ENCODE data around the gene PLAAT2.

DNA sequence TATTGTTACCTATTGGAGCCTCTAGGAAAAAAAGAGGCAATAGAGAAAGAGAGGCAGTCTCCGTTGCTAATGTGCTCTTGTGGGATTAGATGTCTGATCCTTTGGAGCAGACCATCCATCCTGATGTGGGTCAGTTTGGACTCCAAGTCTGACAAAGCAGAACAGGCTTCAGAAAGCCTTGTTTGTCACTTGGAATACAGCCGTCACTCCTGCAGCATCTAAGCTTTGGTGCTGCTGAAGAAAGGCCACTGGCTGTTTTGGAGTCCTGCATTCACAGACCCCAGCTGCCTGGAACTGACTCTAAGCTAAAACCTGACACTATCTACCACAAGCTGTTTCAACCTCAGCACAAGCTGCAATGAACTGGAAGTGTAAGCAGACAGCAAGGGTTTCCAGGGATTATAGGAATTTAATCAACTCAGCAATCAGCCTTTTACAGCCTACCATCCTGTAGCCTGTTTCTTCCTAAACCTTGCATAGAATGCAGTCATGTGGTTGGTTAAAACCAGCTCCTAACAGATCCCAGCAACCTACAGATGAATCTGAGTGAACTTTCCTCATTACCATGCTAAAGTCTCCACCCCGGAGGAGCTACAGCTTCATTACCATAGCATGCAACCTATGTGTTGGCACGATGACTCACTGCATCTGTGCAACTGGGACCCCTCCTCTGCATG is 30.2 kb downstream of the PLAAT2 start:
- TF ChIP-seq CHD1 (IDR thresholded peaks at IDR 0.05; ENCODE audit: low read length) = no peak
- no peak for TF ChIP-seq ARNT (IDR thresholded peaks at IDR 0.05)
- TF ChIP-seq GTF2F1 (IDR thresholded peaks at IDR 0.05; ENCODE audit: low read depth, low read length) = no peak
- no peak for TF ChIP-seq EP300 (IDR thresholded peaks at IDR 0.05; ENCODE audit: low read length)
- no peak for TF ChIP-seq EZH2 (IDR thresholded peaks at IDR 0.05; ENCODE audit: borderline replicate concordance, low read depth, low read length)
- TF ChIP-seq, protein P1, sequence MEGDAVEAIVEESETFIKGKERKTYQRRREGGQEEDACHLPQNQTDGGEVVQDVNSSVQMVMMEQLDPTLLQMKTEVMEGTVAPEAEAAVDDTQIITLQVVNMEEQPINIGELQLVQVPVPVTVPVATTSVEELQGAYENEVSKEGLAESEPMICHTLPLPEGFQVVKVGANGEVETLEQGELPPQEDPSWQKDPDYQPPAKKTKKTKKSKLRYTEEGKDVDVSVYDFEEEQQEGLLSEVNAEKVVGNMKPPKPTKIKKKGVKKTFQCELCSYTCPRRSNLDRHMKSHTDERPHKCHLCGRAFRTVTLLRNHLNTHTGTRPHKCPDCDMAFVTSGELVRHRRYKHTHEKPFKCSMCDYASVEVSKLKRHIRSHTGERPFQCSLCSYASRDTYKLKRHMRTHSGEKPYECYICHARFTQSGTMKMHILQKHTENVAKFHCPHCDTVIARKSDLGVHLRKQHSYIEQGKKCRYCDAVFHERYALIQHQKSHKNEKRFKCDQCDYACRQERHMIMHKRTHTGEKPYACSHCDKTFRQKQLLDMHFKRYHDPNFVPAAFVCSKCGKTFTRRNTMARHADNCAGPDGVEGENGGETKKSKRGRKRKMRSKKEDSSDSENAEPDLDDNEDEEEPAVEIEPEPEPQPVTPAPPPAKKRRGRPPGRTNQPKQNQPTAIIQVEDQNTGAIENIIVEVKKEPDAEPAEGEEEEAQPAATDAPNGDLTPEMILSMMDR (IDR thresholded peaks at IDR 0.05 in 2 of 3, conservative IDR thresholded peaks at IDR 0.05 in 1 of 3; ENCODE audit: insufficient read depth in 2 of 3, low read depth in 1 of 3, low read length in 3 of 3) = no peak
- TF ChIP-seq, protein P2, sequence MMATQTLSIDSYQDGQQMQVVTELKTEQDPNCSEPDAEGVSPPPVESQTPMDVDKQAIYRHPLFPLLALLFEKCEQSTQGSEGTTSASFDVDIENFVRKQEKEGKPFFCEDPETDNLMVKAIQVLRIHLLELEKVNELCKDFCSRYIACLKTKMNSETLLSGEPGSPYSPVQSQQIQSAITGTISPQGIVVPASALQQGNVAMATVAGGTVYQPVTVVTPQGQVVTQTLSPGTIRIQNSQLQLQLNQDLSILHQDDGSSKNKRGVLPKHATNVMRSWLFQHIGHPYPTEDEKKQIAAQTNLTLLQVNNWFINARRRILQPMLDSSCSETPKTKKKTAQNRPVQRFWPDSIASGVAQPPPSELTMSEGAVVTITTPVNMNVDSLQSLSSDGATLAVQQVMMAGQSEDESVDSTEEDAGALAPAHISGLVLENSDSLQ (IDR thresholded peaks at IDR 0.05) = no peak

Measured in K562 (cell line).